ENCODE measurements around the gene MX1. TPM values are rescaled to one million over a fixed set of nuclear protein-coding genes. Genes with fewer than 3 reads are reported as not detected.

MX1 gene
- polyA plus RNA-seq, 2 of the 4 experiments (the other 2 are of a cell fraction): 0.58 to 0.96 TPM

DNA sequence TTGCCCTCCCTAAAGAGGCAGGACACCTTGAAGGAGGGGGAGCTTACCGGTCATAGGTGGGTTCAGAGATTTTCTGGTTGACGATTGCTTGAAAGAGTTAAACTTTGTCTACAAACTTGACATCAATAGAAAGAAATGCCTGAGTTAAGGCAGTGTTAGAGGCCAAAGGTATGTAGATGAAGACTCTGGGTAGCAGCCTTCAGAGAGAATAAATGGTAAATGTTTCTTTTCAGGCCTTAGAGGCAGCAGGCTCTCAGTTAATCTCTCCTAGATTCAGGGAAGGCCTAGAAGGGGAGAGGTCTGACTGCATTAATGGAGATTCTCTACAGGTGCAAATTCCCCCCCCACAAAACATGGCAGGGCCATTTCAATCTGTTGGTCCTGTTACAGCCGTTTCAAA is 27.7 kb downstream of the MX1 start:
- Histone ChIP-seq H3K27ac (no peak overlapping the region), H3K4me2 (no peak overlapping the region), H3K4me1 (no peaks in the 10 kb centered on the region), H3K4me3 (no peak overlapping the region), H3K9me3 (no peaks in the 10 kb centered on the region)
- TF ChIP-seq GATA3 (IDR thresholded peaks at IDR 0.05; ENCODE audit: borderline replicate concordance) (no peak), CTCF (IDR thresholded peaks at IDR 0.05) (no peak), RNF2 (IDR thresholded peaks at IDR 0.05; ENCODE audit: borderline replicate concordance, low read depth) (no peak), ZSCAN20 (CRISPR knock-in tag; IDR thresholded peaks at IDR 0.05) (no peak)
- ChIA-PET POLR2A (no interaction called here), CTCF (no interaction called here)
- DNase-seq (ENCODE audit: low read depth in 1 of 2, low spot score in 1 of 2) (no peak), FAIRE-seq (no peak), ATAC-seq (no peak)
- WGBS (ENCODE audit: missing lambda C conversion rate): 23% methylated on average over 3 of the region's 3 CpGs

DNA sequence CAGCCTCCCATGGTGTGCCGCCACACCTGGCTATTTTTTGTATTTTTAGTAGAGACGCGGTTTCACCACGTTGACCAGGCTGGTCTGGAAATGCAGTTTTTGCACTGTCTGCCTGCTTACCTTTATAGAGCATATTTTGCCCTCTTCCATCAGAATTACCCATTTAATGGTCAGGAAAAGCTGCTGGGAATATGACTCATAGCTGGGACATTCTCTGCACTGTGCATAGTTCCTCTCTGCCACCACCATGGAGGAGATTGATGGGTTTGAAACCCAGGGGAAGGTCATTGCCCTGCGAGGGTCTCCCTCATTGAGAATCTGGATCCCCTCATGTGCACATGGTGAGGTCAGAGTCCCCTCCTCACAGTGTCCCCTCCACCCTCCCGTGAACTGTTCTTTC is 32.1 kb downstream of the MX1 start:
- 69% methylated on average over 6 of the region's 6 CpGs for WGBS (ENCODE audit: missing lambda C conversion rate)
- H3K4me3 ChIP-seq: no peak overlapping the region
- no peak for FAIRE-seq
- TF ChIP-seq MAZ (IDR thresholded peaks at IDR 0.05; ENCODE audit: borderline replicate concordance, low read depth, low read length) (no peak), MYC (IDR thresholded peaks at IDR 0.05; ENCODE audit: borderline replicate concordance, low read length) (no peak), HOXB5 (CRISPR knock-in tag; IDR thresholded peaks at IDR 0.05) (no peak), USF2 (IDR thresholded peaks at IDR 0.05) (no peak), ESRRA (IDR thresholded peaks at IDR 0.05; ENCODE audit: borderline replicate concordance, low read length) (no peak), TFCP2L1 (CRISPR knock-in tag; IDR thresholded peaks at IDR 0.05) (no peak), HEYL (CRISPR knock-in tag; IDR thresholded peaks at IDR 0.05) (no peak), ZSCAN20 (CRISPR knock-in tag; IDR thresholded peaks at IDR 0.05) (no peak), POLR2AphosphoS2 (conservative IDR thresholded peaks at IDR 0.05; ENCODE audit: low read length) (no peak), PHF8 (IDR thresholded peaks at IDR 0.05; ENCODE audit: borderline replicate concordance, low read depth) (no peak), FOSL2 (IDR thresholded peaks at IDR 0.05) (no peak), FOSL2 (CRISPR knock-in tag; IDR thresholded peaks at IDR 0.05) (no peak), KDM1A (IDR thresholded peaks at IDR 0.05; ENCODE audit: low read depth) (no peak)
- TF ChIP-seq, protein P1, sequence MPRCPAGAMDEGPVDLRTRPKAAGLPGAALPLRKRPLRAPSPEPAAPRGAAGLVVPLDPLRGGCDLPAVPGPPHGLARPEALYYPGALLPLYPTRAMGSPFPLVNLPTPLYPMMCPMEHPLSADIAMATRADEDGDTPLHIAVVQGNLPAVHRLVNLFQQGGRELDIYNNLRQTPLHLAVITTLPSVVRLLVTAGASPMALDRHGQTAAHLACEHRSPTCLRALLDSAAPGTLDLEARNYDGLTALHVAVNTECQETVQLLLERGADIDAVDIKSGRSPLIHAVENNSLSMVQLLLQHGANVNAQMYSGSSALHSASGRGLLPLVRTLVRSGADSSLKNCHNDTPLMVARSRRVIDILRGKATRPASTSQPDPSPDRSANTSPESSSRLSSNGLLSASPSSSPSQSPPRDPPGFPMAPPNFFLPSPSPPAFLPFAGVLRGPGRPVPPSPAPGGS (IDR thresholded peaks at IDR 0.05): no peak
- no peak for ATAC-seq
- DNase-seq (ENCODE audit: low read depth in 1 of 2, low spot score in 1 of 2): no peak
- no peaks in the 10 kb centered on the region for H3K9me3 ChIP-seq
- no peaks in the 10 kb centered on the region for H3K4me1 ChIP-seq
- ChIA-PET POLR2A (no interaction called here), CTCF (interaction anchor here (7.0 kb wide), 1 partner anchor 175 kb away, joined by 69 read pairs; no protein-coding TSS in a partner anchor)
- no peak overlapping the region for H3K4me2 ChIP-seq
- H3K27ac ChIP-seq: no peak overlapping the region

- ATAC-seq (no peak), FAIRE-seq (no peak), DNase-seq (ENCODE audit: low read depth in 1 of 2, low spot score in 1 of 2) (no peak)
- CTCF ChIA-PET: interaction anchor here (7.0 kb wide), 1 partner anchor 175 kb away, joined by 69 read pairs; no protein-coding TSS in a partner anchor
- POLR2A ChIA-PET: no interaction called here
- H3K27ac ChIP-seq: no peak overlapping the region
- no peak overlapping the region for H3K4me2 ChIP-seq
- H3K4me1 ChIP-seq: no peaks in the 10 kb centered on the region
- 79% methylated on average over 16 of the region's 22 CpGs for WGBS (ENCODE audit: missing lambda C conversion rate)
- no peaks in the 10 kb centered on the region for H3K9me3 ChIP-seq
- H3K4me3 ChIP-seq: no peak overlapping the region
- no peak for TF ChIP-seq HDAC2 (IDR thresholded peaks at IDR 0.05)
- TF ChIP-seq, protein P2, sequence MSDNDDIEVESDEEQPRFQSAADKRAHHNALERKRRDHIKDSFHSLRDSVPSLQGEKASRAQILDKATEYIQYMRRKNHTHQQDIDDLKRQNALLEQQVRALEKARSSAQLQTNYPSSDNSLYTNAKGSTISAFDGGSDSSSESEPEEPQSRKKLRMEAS (IDR thresholded peaks at IDR 0.05): no peak
- TF ChIP-seq HOXA7 (CRISPR knock-in tag; IDR thresholded peaks at IDR 0.05): no peak
- TF ChIP-seq POLR2A (IDR thresholded peaks at IDR 0.05; ENCODE audit: low read length): no peak
- TF ChIP-seq NPAS2 (CRISPR knock-in tag; IDR thresholded peaks at IDR 0.05; ENCODE audit: borderline replicate concordance): no peak
- TF ChIP-seq, protein P3, sequence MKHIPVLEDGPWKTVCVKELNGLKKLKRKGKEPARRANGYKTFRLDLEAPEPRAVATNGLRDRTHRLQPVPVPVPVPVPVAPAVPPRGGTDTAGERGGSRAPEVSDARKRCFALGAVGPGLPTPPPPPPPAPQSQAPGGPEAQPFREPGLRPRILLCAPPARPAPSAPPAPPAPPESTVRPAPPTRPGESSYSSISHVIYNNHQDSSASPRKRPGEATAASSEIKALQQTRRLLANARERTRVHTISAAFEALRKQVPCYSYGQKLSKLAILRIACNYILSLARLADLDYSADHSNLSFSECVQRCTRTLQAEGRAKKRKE (CRISPR knock-in tag; IDR thresholded peaks at IDR 0.05; ENCODE audit: low read depth): no peak
- TF ChIP-seq, protein P4, sequence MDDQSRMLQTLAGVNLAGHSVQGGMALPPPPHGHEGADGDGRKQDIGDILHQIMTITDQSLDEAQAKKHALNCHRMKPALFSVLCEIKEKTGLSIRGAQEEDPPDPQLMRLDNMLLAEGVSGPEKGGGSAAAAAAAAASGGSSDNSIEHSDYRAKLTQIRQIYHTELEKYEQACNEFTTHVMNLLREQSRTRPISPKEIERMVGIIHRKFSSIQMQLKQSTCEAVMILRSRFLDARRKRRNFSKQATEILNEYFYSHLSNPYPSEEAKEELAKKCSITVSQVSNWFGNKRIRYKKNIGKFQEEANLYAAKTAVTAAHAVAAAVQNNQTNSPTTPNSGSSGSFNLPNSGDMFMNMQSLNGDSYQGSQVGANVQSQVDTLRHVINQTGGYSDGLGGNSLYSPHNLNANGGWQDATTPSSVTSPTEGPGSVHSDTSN (IDR thresholded peaks at IDR 0.05): no peak
- no peak for TF ChIP-seq HEYL (CRISPR knock-in tag; IDR thresholded peaks at IDR 0.05)
- TF ChIP-seq KDM5A (IDR thresholded peaks at IDR 0.05): no peak
- TF ChIP-seq NFE2L2 (conservative IDR thresholded peaks at IDR 0.05; ENCODE audit: low read length): no peak
- TF ChIP-seq CTCF (IDR thresholded peaks at IDR 0.05): no peak
- TF ChIP-seq CHD4 (IDR thresholded peaks at IDR 0.05; ENCODE audit: borderline replicate concordance): no peak
- TF ChIP-seq MAFK (IDR thresholded peaks at IDR 0.05; ENCODE audit: partially characterized antibody): no peak
- TF ChIP-seq SMC3 (IDR thresholded peaks at IDR 0.05): no peak
Observed at GRCh38 chr21:41458559-41458958, 32.5 kb downstream of the MX1 start.
